GM18507 (cell line): Measurements from ENCODE around the gene TRAF3.

Source experiments
- DNase-seq: peaks from one replicate; pipeline ENCODE4 v3.0.0; 2011; ENCODE audit warnings: low read depth; ENCODE audit not compliant: insufficient read length; ENCODE audit errors: extremely low spot score
- FAIRE-seq: peaks from 2 replicates; lab custom pipeline; 2011; peaks lifted over from hg19 to GRCh38; lab: Jason Lieb, UNC

The TRAF3 gene

GRCh38 chr14:102913341-102914211 is 136.3 kb downstream of the TRAF3 start:
- DNase-seq: no peak
- FAIRE-seq: no peak

GRCh38 chr14:102914474-102915291 is 137.4 kb downstream of the TRAF3 start:
- DNase-seq (no peak), FAIRE-seq (no peak)

GRCh38 chr14:102915292-102916110 is 138.3 kb downstream of the TRAF3 start:
- no peak for FAIRE-seq
- DNase-seq: no peak

- DNase-seq (no peak), FAIRE-seq (no peak)
These were observed 139.3 kb downstream of the TRAF3 start for GRCh38 chr14:102916347-102917055.

- no peak for DNase-seq
- peak; percentile 41 for FAIRE-seq
These were observed 139.8 kb downstream of the TRAF3 start for GRCh38 chr14:102917056-102917385.

- FAIRE-seq: peak; percentile 77
- DNase-seq: peak; percentile 61
These were observed 140.4 kb downstream of the TRAF3 start for GRCh38 chr14:102917469-102918211.

GRCh38 chr14:102918438-102918837 is 141.2 kb downstream of the TRAF3 start:
- DNase-seq (no peak), FAIRE-seq (no peak)

- FAIRE-seq (no peak), DNase-seq (no peak)
These were observed 143.2 kb downstream of the TRAF3 start for GRCh38 chr14:102920273-102920997.

GRCh38 chr14:102920998-102921304 is 143.7 kb downstream of the TRAF3 start:
- DNase-seq: no peak
- FAIRE-seq: no peak

GRCh38 chr14:102922490-102923200 is 145.4 kb downstream of the TRAF3 start, which contains the start of gene AMN:
TSS of gene AMN (plus strand) at chr14:102922663. CDS start at chr14:102922689, 26 bp downstream.
- FAIRE-seq (no peak), DNase-seq (no peak)

GRCh38 chr14:102923201-102923924 is 146.1 kb downstream of the TRAF3 start:
- FAIRE-seq: no peak
- DNase-seq: no peak

GRCh38 chr14:102923925-102924486 is 146.8 kb downstream of the TRAF3 start:
- DNase-seq (no peak), FAIRE-seq (no peak)

GRCh38 chr14:102924632-102925588 is 147.7 kb downstream of the TRAF3 start:
- FAIRE-seq (no peak), DNase-seq (no peak)

- FAIRE-seq (no peak), DNase-seq (no peak)
These were observed 148.4 kb downstream of the TRAF3 start for GRCh38 chr14:102925646-102926045.

GRCh38 chr14:102926104-102926503 is 148.9 kb downstream of the TRAF3 start:
- DNase-seq: no peak
- no peak for FAIRE-seq
